Measurements from ENCODE around the gene RPL31.

- TF ChIP-seq CTCF (IDR thresholded peaks at IDR 0.05) (no peak), POLR2A (IDR thresholded peaks at IDR 0.05) (no peak), POLR2AphosphoS5 (IDR thresholded peaks at IDR 0.05) (no peak)
Measured at GRCh38 chr2:100990650-100991403, 11.3 kb upstream of the RPL31 start.
